IMR-90 (cell line): ENCODE measurements around the gene ARHGEF3. TPM values are rescaled to one million over a fixed set of nuclear protein-coding genes. Genes with fewer than 3 reads are reported as not detected.

Experiments used
- ATAC-seq: fragments of 200-7000 bp; cut with Tn5 transposase; 2 replicates; pipeline ENCODE4 v1.9.1; 2020; ENCODE audit warnings: low read depth, mild to moderate bottlenecking, moderate library complexity
- BruUV-seq: library from RNA; stranded (reverse); fragments of 400-500 nt; replicated peaks from 2 replicates; lab custom pipeline; 2021; lab: Mats Ljungman, UMichigan
- CTCF ChIA-PET: fragments of 300-600 bp; formaldehyde crosslinking; extraction: SDS; loops from one replicate; lab custom pipeline; 2021; ENCODE audit warnings: antibody characterized with exemption; lab: Yijun Ruan, JAX
- POLR2A ChIA-PET: fragments of 300-600 bp; sonication (Branson Sonifier 250); formaldehyde crosslinking; loops from one replicate; lab custom pipeline; 2022; ENCODE audit warnings: antibody characterized with exemption; ENCODE audit not compliant: unreplicated experiment; lab: Charles Lee
- DNase-seq: peaks from one replicate; pipeline ENCODE4 v3.0.0; 2013
- H2AFZ ChIP-seq: replicated peaks from 2 replicates; pipeline ENCODE3; 2013; ENCODE audit warnings: low read length, mild to moderate bottlenecking; ENCODE audit not compliant: poor library complexity
- H2AK5ac ChIP-seq: 2 replicates; pipeline ENCODE4 v1.6.1; 2013; ENCODE audit warnings: low read depth, low read length, inconsistent platforms
- H2AK9ac ChIP-seq: replicated peaks from 2 replicates; pipeline ENCODE3; 2013; ENCODE audit warnings: mild to moderate bottlenecking, low read depth, low read length, moderate library complexity; ENCODE audit not compliant: poor library complexity
- H2BK120ac ChIP-seq: 2 replicates; pipeline ENCODE4 v1.6.1; 2013; ENCODE audit warnings: low read depth, low read length, inconsistent platforms
- H2BK15ac ChIP-seq: 3 replicates; pipeline ENCODE4 v1.6.1; 2013; ENCODE audit warnings: low read depth, low read length, inconsistent platforms
- H2BK20ac ChIP-seq: 2 replicates; pipeline ENCODE4 v1.6.1; 2013; ENCODE audit warnings: low read depth, mild to moderate bottlenecking, inconsistent platforms, low read length, moderate library complexity
- H2BK5ac ChIP-seq: 2 replicates; pipeline ENCODE4 v1.6.1; 2013; ENCODE audit warnings: mild to moderate bottlenecking, low read depth, low read length, inconsistent platforms; ENCODE audit not compliant: poor library complexity, severe bottlenecking
- H3K14ac ChIP-seq: replicated peaks from 2 replicates; pipeline ENCODE4 v1.6.1; 2013; ENCODE audit warnings: low read depth, low read length, inconsistent platforms
- H3K18ac ChIP-seq: 2 replicates; pipeline ENCODE4 v1.6.1; 2013; ENCODE audit warnings: low read depth, low read length, control low read depth
- H3K23ac ChIP-seq: 2 replicates; pipeline ENCODE4 v1.6.1; 2013; ENCODE audit warnings: low read depth, low read length, inconsistent platforms
- H3K27ac ChIP-seq: 2 replicates; pipeline ENCODE4 v1.5.1; 2013; ENCODE audit warnings: mild to moderate bottlenecking, control low read depth, low read length; ENCODE audit not compliant: insufficient read depth
- H3K27me3 ChIP-seq: 2 replicates; pipeline ENCODE4 v1.6.1; 2013; ENCODE audit warnings: low read length; ENCODE audit not compliant: control insufficient read depth, insufficient read depth
- H3K36me3 ChIP-seq: 2 replicates; pipeline ENCODE4 v1.6.1; 2013; ENCODE audit warnings: low read length, mixed read lengths; ENCODE audit not compliant: control insufficient read depth, insufficient read depth
- H3K4ac ChIP-seq: 2 replicates; pipeline ENCODE4 v1.6.1; 2013; ENCODE audit warnings: low read depth, low read length, inconsistent platforms
- H3K4me1 ChIP-seq: 2 replicates; pipeline ENCODE4 v1.6.1; 2013; ENCODE audit warnings: low read length, mixed read lengths; ENCODE audit not compliant: control insufficient read depth, insufficient read depth
- H3K4me2 ChIP-seq: 2 replicates; pipeline ENCODE4 v1.6.1; 2013; ENCODE audit warnings: low read depth, mild to moderate bottlenecking, control low read depth, low read length, moderate library complexity
- H3K4me3 ChIP-seq: 2 replicates; pipeline ENCODE4 v1.5.1; 2013; ENCODE audit warnings: low read depth, mild to moderate bottlenecking, control low read depth, low read length, moderate library complexity; ENCODE audit not compliant: insufficient read depth
- H3K56ac ChIP-seq: 2 replicates; pipeline ENCODE4 v1.6.1; 2013; ENCODE audit warnings: low read length, inconsistent platforms; ENCODE audit not compliant: insufficient read depth; ENCODE audit errors: extremely low read depth
- H3K79me1 ChIP-seq, 2 experiments: 2 replicates each; pipeline ENCODE4 v1.6.1; 2013; ENCODE audit warnings: low read length in 2 of 2, inconsistent platforms in 1 of 2, low read depth in 1 of 2
- H3K9ac ChIP-seq: 2 replicates; pipeline ENCODE4 v1.6.1; 2013; ENCODE audit warnings: low read depth, low read length, control low read depth
- H3K9me1 ChIP-seq: 2 replicates; pipeline ENCODE4 v1.6.1; 2013; ENCODE audit warnings: low read length, inconsistent platforms; ENCODE audit not compliant: insufficient read depth
- H3K9me3 ChIP-seq: 2 replicates; pipeline ENCODE4 v1.6.1; 2013; ENCODE audit warnings: low read length; ENCODE audit not compliant: control insufficient read depth, insufficient read depth
- H4K20me1 ChIP-seq: 2 replicates; pipeline ENCODE4 v1.6.1; 2013; ENCODE audit warnings: low read length, inconsistent platforms; ENCODE audit not compliant: insufficient read depth
- H4K5ac ChIP-seq: 2 replicates; pipeline ENCODE4 v1.6.1; 2013; ENCODE audit warnings: mild to moderate bottlenecking, low read depth, low read length, control low read depth
- H4K8ac ChIP-seq, 2 experiments: 2 replicates each; pipeline ENCODE4 v1.6.1; 2013; ENCODE audit warnings: low read depth in 2 of 2, low read length in 2 of 2, control low read depth in 1 of 2, inconsistent platforms in 1 of 2
- H4K91ac ChIP-seq: 2 replicates; pipeline ENCODE4 v1.6.1; 2013; ENCODE audit warnings: low read depth, low read length, inconsistent platforms; ENCODE audit not compliant: insufficient read depth
- CHD1 ChIP-seq: IDR thresholded peaks from 2 replicates; pipeline ENCODE4 v1.6.1; 2012; ENCODE audit warnings: low read depth, low read length, improper control_type of control experiment
- ELK1 ChIP-seq: fragments of 150-350 bp; IDR thresholded peaks from 2 replicates; pipeline ENCODE4 v1.6.1; 2016; ENCODE audit warnings: low read depth, mild to moderate bottlenecking, low read length, moderate library complexity, borderline replicate concordance
- NFE2L2 ChIP-seq: fragments of 150-350 bp; IDR thresholded peaks from 2 replicates; pipeline ENCODE4 v1.6.1; 2016; ENCODE audit warnings: low read depth, mild to moderate bottlenecking, low read length
- RAD21 ChIP-seq: IDR thresholded peaks from 2 replicates; pipeline ENCODE4 v1.6.1; 2012; ENCODE audit warnings: low read length, improper control_type of control experiment
- WGBS, 2 experiments: methylation state at CpG; one replicate each; pipeline versions ENCODE4 v1.1.5 to v1.1.7; 2013; ENCODE audit warnings: missing lambda C conversion rate in 2 of 2; ENCODE audit not compliant: insufficient read length in 1 of 2; ENCODE audit errors: extremely low coverage in 2 of 2; 5-methylcytosine and 5-hydroxymethylcytosine counted together
- dilution Hi-C: fragments of 300-500 bp; cut with HindIII; formaldehyde crosslinking; loops from one replicate; pipeline ENCODE4 v1.14.3; 2018; ENCODE audit warnings: low sequenced_read_pairs; ENCODE audit not compliant: unreplicated experiment
- in situ Hi-C: fragments of 300-500 bp; cut with MboI; formaldehyde crosslinking; loops from 3 replicates; pipeline ENCODE4 v1.14.3; 2019; ENCODE audit warnings: low sequenced_read_pairs, inconsistent platforms, mixed read lengths
- intact Hi-C: fragments of 100-400 bp; cut with micrococcal nuclease; formaldehyde crosslinking; loops from 2 replicates; pipeline ENCODE4 v1.10.0; 2022
- polyA plus RNA-seq, 3 experiments: library from polyadenylated mRNA; depleted of rRNA; stranded (reverse); fragments of >200 nt; gene quantifications; 2 replicates each; pipeline ENCODE4 v1.2.3, GENCODE V29; 2012; ENCODE audit warnings: low replicate concordance in 1 of 3
- total RNA-seq: library from RNA; depleted of rRNA; stranded (reverse); fragments of >200 nt; gene quantifications from 2 replicates; pipeline ENCODE4 v1.2.3, GENCODE V29; 2012

Gene ARHGEF3
- total and polyA plus RNA-seq, 2 of the 4 experiments (the other 2 are of a cell fraction), result 2.1 to 2.3 TPM

- ChIA-PET POLR2A (interaction anchor here (0.5 kb wide), 1 partner anchor 514 kb away, joined by 3 read pairs; no protein-coding TSS in a partner anchor), CTCF (interaction anchor here (0.7 kb wide), 2 partner anchors 541 to 1272 kb away, joined by 3 to 4 read pairs; no protein-coding TSS in a partner anchor)
- no peak overlapping the region for H2BK15ac ChIP-seq
- H3K4me1 ChIP-seq, result no peaks in the 10 kb centered on the region
- peaks cover 7% of the 10 kb centered on the region for H3K9me3 ChIP-seq
- peak overlapping the region; percentile 84 to 97 for H4K8ac ChIP-seq
- peak overlapping the region; percentile 96 for H3K9ac ChIP-seq
- peak overlapping the region; percentile 91 for H2AK5ac ChIP-seq
- H2AFZ ChIP-seq, result peak overlapping the region; percentile 96
- DNase-seq (no peak), ATAC-seq (no peak)
- in situ Hi-C loops (no loop called here), dilution Hi-C loops (no loop called here), intact Hi-C loops (no loop called here)
- peak overlapping the region; percentile 94 for H3K4ac ChIP-seq
- H3K14ac ChIP-seq, result peak overlapping the region; percentile 89
- BruUV-seq, result no TSS peak
- 0% methylated on average over 5 of the region's 10 CpGs; no CpG with 5 or more reads in 1 of the 2 experiments for WGBS, 2 experiments
- H2BK120ac ChIP-seq, result peak overlapping the region; percentile 42; the same call in 1 of the 2 replicates
- peaks cover 15 to 32% of the 10 kb centered on the region in 2 experiments for H3K79me1 ChIP-seq
- H3K27ac ChIP-seq, result peak overlapping the region; percentile 99
- peak overlapping the region; percentile 99 for H3K4me2 ChIP-seq
- H3K9me1 ChIP-seq, result no peaks in the 10 kb centered on the region
- TF ChIP-seq RAD21, result no peak
- TF ChIP-seq CHD1, result no peak
- TF ChIP-seq NFE2L2, result no peak
- no peak for TF ChIP-seq ELK1
- peak overlapping the region; percentile 90 for H2BK5ac ChIP-seq
- H4K5ac ChIP-seq, result peak overlapping the region; percentile 82
- H3K18ac ChIP-seq, result peak overlapping the region; percentile 73
- H4K20me1 ChIP-seq, result no peaks in the 10 kb centered on the region; the same call in 1 of the 2 replicates
- peak overlapping the region; percentile 96 for H2AK9ac ChIP-seq
- H3K23ac ChIP-seq, result peak overlapping the region; percentile 98
- peak overlapping the region; percentile 63 for H3K56ac ChIP-seq
- H4K91ac ChIP-seq, result peak overlapping the region; percentile 63
- peaks cover 3% of the 10 kb centered on the region for H3K36me3 ChIP-seq
- H2BK20ac ChIP-seq, result no peak overlapping the region
- no peaks in the 10 kb centered on the region for H3K27me3 ChIP-seq
- peak overlapping the region; percentile 90 for H3K4me3 ChIP-seq
These were observed 119.7 kb downstream of the ARHGEF3 start for GRCh38 chr3:56681984-56682461.
